K562 (cell line): Measurements from ENCODE around the gene TARBP2. TPM values are rescaled to one million over a fixed set of nuclear protein-coding genes. Genes with fewer than 3 reads are reported as not detected.

Source experiments
- ATAC-seq: fragments of 200-7000 bp; cut with Tn5 transposase; 3 replicates; pipeline ENCODE4 v1.9.1; 2020; ENCODE audit warnings: moderate library complexity
- BruUV-seq: library from RNA; stranded (reverse); fragments of 400-500 nt; replicated peaks from 2 replicates; lab custom pipeline; 2021; lab: Mats Ljungman, UMichigan
- CTCF ChIA-PET: fragments of 300-600 bp; formaldehyde crosslinking; extraction: SDS; loops from one replicate; lab custom pipeline; 2021; ENCODE audit warnings: low intra/inter-chr PET ratio; lab: Yijun Ruan, JAX
- POLR2A ChIA-PET: fragments of 300-600, 350-650 bp; sonication (Branson Sonifier 250); formaldehyde crosslinking; extraction: SDS; loops from one replicate; lab custom pipeline; 2021; ENCODE audit warnings: antibody characterized with exemption, inconsistent platforms; lab: Yijun Ruan, JAX
- DNase-seq, 4 experiments: peaks; one replicate each; pipeline versions ENCODE4 v3.0.0 to v3.0.0-alpha.2; 2011 to 2018; ENCODE audit warnings: low spot score in 3 of 4, mixed read lengths in 3 of 4; ENCODE audit errors: extremely low read depth in 1 of 4
- FAIRE-seq: peaks from 2 replicates; lab custom pipeline; 2011; peaks lifted over from hg19 to GRCh38; lab: Jason Lieb, UNC
- H2AFZ ChIP-seq: 2 replicates; pipeline ENCODE4 v1.6.0; 2011; ENCODE audit warnings: low read depth, low read length, control low read depth, inconsistent platforms
- H3K27ac ChIP-seq: fragments of 200-600 bp; 3 replicates; pipeline ENCODE4 v1.8.0; 2011; ENCODE audit warnings: low read depth, mild to moderate bottlenecking, control low read depth, inconsistent platforms, low read length, moderate library complexity, mixed read lengths; ENCODE audit errors: extremely low read depth
- H3K27me3 ChIP-seq, 2 experiments: fragments of 300-600 bp in 1 of 2; 2 replicates in 1 of 2; 3 replicates in 1 of 2; pipeline versions ENCODE4 v1.6.0 to v1.8.0; 2011; ENCODE audit warnings: inconsistent platforms in 2 of 2, low read length in 2 of 2, mild to moderate bottlenecking in 1 of 2, mixed read lengths in 1 of 2, moderate library complexity in 1 of 2; ENCODE audit not compliant: control insufficient read depth in 2 of 2, insufficient read depth in 2 of 2
- H3K36me3 ChIP-seq: fragments of 300-600 bp; 3 replicates; pipeline ENCODE4 v1.8.0; 2011; ENCODE audit warnings: mild to moderate bottlenecking, low read length, inconsistent platforms; ENCODE audit not compliant: control insufficient read depth, insufficient read depth
- H3K4me1 ChIP-seq, 2 experiments: fragments of 200-600 bp in 1 of 2; replicated peaks in 1 of 2; 2 replicates in 1 of 2; 3 replicates in 1 of 2; pipeline versions ENCODE4 v1.5.1 to v1.8.0; 2011; ENCODE audit warnings: inconsistent platforms in 2 of 2, low read length in 2 of 2, mild to moderate bottlenecking in 1 of 2, mixed read lengths in 1 of 2, moderate library complexity in 1 of 2; ENCODE audit not compliant: control insufficient read depth in 2 of 2, insufficient read depth in 2 of 2
- H3K4me2 ChIP-seq: 2 replicates; pipeline ENCODE4 v1.6.1; 2011; ENCODE audit warnings: low read length, control low read depth, inconsistent platforms, mixed read lengths; ENCODE audit not compliant: insufficient read depth
- H3K4me3 ChIP-seq: fragments of 200-600 bp; sonication (generic), shearing (Covaris generic); 2 replicates; pipeline ENCODE4 v1.5.1; 2016; ENCODE audit warnings: control low read depth, inconsistent platforms
- H3K79me2 ChIP-seq: fragments of 200-600 bp; 3 replicates; pipeline ENCODE4 v1.8.0; 2011; ENCODE audit warnings: low read length, inconsistent platforms; ENCODE audit not compliant: control insufficient read depth, insufficient read depth
- H3K9ac ChIP-seq, 2 experiments: 2 replicates each; pipeline versions ENCODE4 v1.6.0 to v1.6.1; 2011; ENCODE audit warnings: low read depth in 2 of 2, low read length in 2 of 2, control low read depth in 1 of 2, inconsistent platforms in 1 of 2, mild to moderate bottlenecking in 1 of 2, mixed read lengths in 1 of 2; ENCODE audit not compliant: insufficient read depth in 1 of 2
- H3K9me1 ChIP-seq: one replicate; pipeline ENCODE4 v1.6.0; 2011; ENCODE audit warnings: inconsistent platforms, mild to moderate bottlenecking, low read length, moderate library complexity; ENCODE audit not compliant: control insufficient read depth, insufficient read depth
- H3K9me3 ChIP-seq: replicated peaks from 2 replicates; pipeline ENCODE4 v1.5.1; 2011; ENCODE audit warnings: low read depth, low read length, inconsistent platforms; ENCODE audit not compliant: control insufficient read depth, insufficient read depth
- H4K20me1 ChIP-seq: replicated peaks from 2 replicates; pipeline ENCODE4 v1.6.1; 2011; ENCODE audit warnings: low read length, inconsistent platforms, mixed read lengths; ENCODE audit not compliant: control insufficient read depth, insufficient read depth
- ARHGAP35 ChIP-seq: fragments of 450-650 bp; IDR thresholded peaks from 2 replicates; pipeline ENCODE4 v1.6.1; 2018; ENCODE audit not compliant: partially characterized antibody
- DMBX1 ChIP-seq: fragments of 250-450 bp; sonication (Bioruptor Pico); IDR thresholded peaks from 2 replicates; pipeline ENCODE4 v1.8.0; 2022; ENCODE audit warnings: inconsistent platforms, mild to moderate bottlenecking, moderate library complexity, borderline replicate concordance
- EP300 ChIP-seq: IDR thresholded peaks from 2 replicates; pipeline ENCODE4 v1.6.1; 2012; ENCODE audit warnings: low read length, improper control_type of control experiment
- ESRRB ChIP-seq: fragments of 250-450 bp; sonication (Bioruptor Pico); IDR thresholded peaks from 2 replicates; pipeline ENCODE4 v1.5.0; 2020; ENCODE audit warnings: mild to moderate bottlenecking, moderate library complexity, borderline replicate concordance
- GATA2 ChIP-seq: sonication (generic); formaldehyde crosslinking; IDR thresholded peaks from 2 replicates; pipeline ENCODE4 v1.4.0; 2020; ENCODE audit warnings: mild to moderate bottlenecking, missing genetic modification reagents
- KDM5B ChIP-seq: fragments of 200-600 bp; sonication (generic); IDR thresholded peaks from 2 replicates; pipeline ENCODE4 v1.6.1; 2012; ENCODE audit warnings: low read depth, mild to moderate bottlenecking, moderate library complexity, low read length, control low read depth, inconsistent platforms; ENCODE audit not compliant: insufficient replicate concordance
- RCOR1 ChIP-seq, 2 experiments: IDR thresholded peaks; 2 replicates each; pipeline ENCODE4 v1.6.1; 2012; ENCODE audit warnings: low read depth in 2 of 2, low read length in 2 of 2, borderline replicate concordance in 1 of 2, improper control_type of control experiment in 1 of 2
- TEAD2 ChIP-seq: fragments of 450-650 bp; IDR thresholded peaks from 2 replicates; pipeline ENCODE4 v1.6.1; 2016; ENCODE audit warnings: missing genetic modification characterization, control low read depth, missing compliant biosample characterization
- ZC3H11A ChIP-seq: IDR thresholded peaks from 2 replicates; pipeline ENCODE4 v1.6.1; 2012; ENCODE audit warnings: low read depth, low read length, improper control_type of control experiment
- ZNF134 ChIP-seq: fragments of 250-450 bp; sonication (Bioruptor Pico); conservative IDR thresholded peaks from 2 replicates; pipeline ENCODE4 v1.4.0; 2020
- ZNF586 ChIP-seq: fragments of 450-650 bp; formaldehyde crosslinking; conservative IDR thresholded peaks from 2 replicates; pipeline ENCODE4 v1.4.0; 2020; ENCODE audit warnings: mild to moderate bottlenecking, moderate library complexity
- ZNF699 ChIP-seq: fragments of 250-450 bp; sonication (Bioruptor Pico); IDR thresholded peaks from 2 replicates; pipeline ENCODE4 v1.8.0; 2021; ENCODE audit warnings: mild to moderate bottlenecking, moderate library complexity; ENCODE audit not compliant: insufficient replicate concordance
- WGBS: fragments of 100-300 bp; shearing (Covaris generic); methylation state at CpG from one replicate; pipeline ENCODE4 v1.1.6; 2016; ENCODE audit warnings: low coverage, mixed read lengths; ENCODE audit not compliant: insufficient coverage; ENCODE audit errors: missing lambda C conversion rate; 5-methylcytosine and 5-hydroxymethylcytosine counted together
- in situ Hi-C: fragments of 300-500 bp; cut with MboI; formaldehyde crosslinking; loops from 4 replicates; pipeline ENCODE4 v1.15.0; 2018; ENCODE audit warnings: inconsistent platforms, mixed read lengths
- intact Hi-C: fragments of 100-400 bp; cut with micrococcal nuclease; formaldehyde crosslinking; loops from 2 replicates; pipeline ENCODE4 v1.14.2; 2022
- polyA plus RNA-seq, 8 experiments: library from polyadenylated mRNA; depleted of rRNA in 4 of 8; stranded (reverse) in 5 of 8; unstranded in 3 of 8; fragments of >200 nt; fragmentation: Nextera tagmentation in 2 of 8; fragmentation: Illumina TruSeq in 1 of 8; extraction: Ambion mirVana in 2 of 8; extraction: Trizol in 1 of 8; gene quantifications; 2 replicates each; pipeline versions ENCODE4 v1.2.1 to v1.2.3, GENCODE V29; 2011 to 2014; ENCODE audit warnings: inconsistent platforms in 1 of 8, missing spikeins in 1 of 8
- total RNA-seq, 7 experiments: library from RNA; depleted of rRNA in 6 of 7; stranded (reverse); fragments of >200 nt in 6 of 7; fragmentation: Illumina TruSeq in 2 of 7; extraction: Trizol in 2 of 7; gene quantifications; 2 replicates each; pipeline versions ENCODE4 v1.2.1 to v1.2.3, GENCODE V29; 2011 to 2021; ENCODE audit warnings: low replicate concordance in 1 of 7
- TF ChIP-seq, protein P1 (sequence below), 2 experiments: fragments of 450-650 bp in 1 of 2; sonication (generic) in 1 of 2; formaldehyde crosslinking; conservative IDR thresholded peaks; 2 replicates each; pipeline versions ENCODE4 v1.4.0 to v1.8.1; 2020 to 2022; ENCODE audit warnings: mild to moderate bottlenecking in 1 of 2, missing genetic modification reagents in 1 of 2
- TF ChIP-seq, protein P2 (sequence below): sonication (generic); formaldehyde crosslinking; IDR thresholded peaks from 2 replicates; pipeline ENCODE4 v1.8.1; 2022; ENCODE audit warnings: missing genetic modification reagents
- TF ChIP-seq, protein P3 (sequence below): fragments of 450-650 bp; formaldehyde crosslinking; IDR thresholded peaks from 2 replicates; pipeline ENCODE4 v1.4.0; 2020; ENCODE audit warnings: mild to moderate bottlenecking, moderate library complexity
- TF ChIP-seq, protein P4 (sequence below): fragments of 450-650 bp; IDR thresholded peaks from 2 replicates; pipeline ENCODE4 v1.6.1; 2016; ENCODE audit warnings: borderline replicate concordance

The TARBP2 gene
- total and polyA plus RNA-seq, 9 of the 15 experiments (the other 6 are each of a cell fraction or from before 2014, with no cell fraction given) = 5.6 to 69.0 (median 44.6) TPM

DNA sequence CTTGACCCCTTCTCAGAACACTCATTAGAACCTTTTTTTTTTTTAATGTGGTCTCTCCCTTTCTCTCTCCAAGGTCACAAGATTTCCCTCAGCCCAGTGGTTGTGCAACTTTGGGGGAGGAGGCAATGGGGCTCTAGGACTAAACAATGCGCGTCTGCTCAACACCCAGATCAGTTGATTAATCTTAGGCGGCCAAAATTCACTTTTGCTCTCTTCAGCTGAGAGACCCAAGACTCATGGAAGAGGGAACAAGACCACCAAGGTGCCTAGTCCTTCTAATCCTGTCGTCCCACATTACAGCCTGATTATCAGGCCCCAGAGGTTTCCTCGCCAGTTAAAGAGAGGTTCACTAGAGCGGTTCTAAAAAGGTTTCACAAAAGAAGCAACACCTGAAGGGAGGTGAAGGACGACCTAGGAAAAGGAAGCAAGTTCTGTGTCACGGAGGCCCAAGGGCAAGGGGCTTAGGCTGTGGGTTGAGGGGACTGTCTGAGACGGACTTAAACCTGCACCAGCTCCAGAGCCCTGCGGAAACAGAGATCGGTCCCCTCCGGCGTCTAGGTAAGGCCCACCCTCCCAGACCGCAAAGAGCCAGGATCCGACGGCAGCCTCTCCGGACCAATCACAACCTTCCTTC is 824 bp upstream of the TARBP2 start:
- CTCF ChIA-PET = no interaction called here
- TF ChIP-seq TEAD2 = no peak
- TF ChIP-seq ZNF699 (CRISPR knock-in tag) = no peak
- TF ChIP-seq ZNF586 (CRISPR knock-in tag) = no peak
- TF ChIP-seq ARHGAP35 = no peak
- TF ChIP-seq ESRRB = no peak
- TF ChIP-seq, protein P1, sequence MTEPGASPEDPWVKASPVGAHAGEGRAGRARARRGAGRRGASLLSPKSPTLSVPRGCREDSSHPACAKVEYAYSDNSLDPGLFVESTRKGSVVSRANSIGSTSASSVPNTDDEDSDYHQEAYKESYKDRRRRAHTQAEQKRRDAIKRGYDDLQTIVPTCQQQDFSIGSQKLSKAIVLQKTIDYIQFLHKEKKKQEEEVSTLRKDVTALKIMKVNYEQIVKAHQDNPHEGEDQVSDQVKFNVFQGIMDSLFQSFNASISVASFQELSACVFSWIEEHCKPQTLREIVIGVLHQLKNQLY (CRISPR knock-in tag; conservative IDR thresholded peaks at IDR 0.05) = no peak
- no peak for TF ChIP-seq KDM5B
- TF ChIP-seq, protein P2, sequence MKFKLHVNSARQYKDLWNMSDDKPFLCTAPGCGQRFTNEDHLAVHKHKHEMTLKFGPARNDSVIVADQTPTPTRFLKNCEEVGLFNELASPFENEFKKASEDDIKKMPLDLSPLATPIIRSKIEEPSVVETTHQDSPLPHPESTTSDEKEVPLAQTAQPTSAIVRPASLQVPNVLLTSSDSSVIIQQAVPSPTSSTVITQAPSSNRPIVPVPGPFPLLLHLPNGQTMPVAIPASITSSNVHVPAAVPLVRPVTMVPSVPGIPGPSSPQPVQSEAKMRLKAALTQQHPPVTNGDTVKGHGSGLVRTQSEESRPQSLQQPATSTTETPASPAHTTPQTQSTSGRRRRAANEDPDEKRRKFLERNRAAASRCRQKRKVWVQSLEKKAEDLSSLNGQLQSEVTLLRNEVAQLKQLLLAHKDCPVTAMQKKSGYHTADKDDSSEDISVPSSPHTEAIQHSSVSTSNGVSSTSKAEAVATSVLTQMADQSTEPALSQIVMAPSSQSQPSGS (CRISPR knock-in tag) = no peak
- TF ChIP-seq EP300 = 0 out of 2 replicates have a peak, but pooled peaks have one; percentile 20
- TF ChIP-seq DMBX1 (CRISPR knock-in tag) = no peak
- TF ChIP-seq GATA2 = peak; percentile 36; the same call in 1 of the 2 replicates
- TF ChIP-seq ZNF134 = peak; percentile 71
- no peak for TF ChIP-seq ZC3H11A
- TF ChIP-seq, protein P3, sequence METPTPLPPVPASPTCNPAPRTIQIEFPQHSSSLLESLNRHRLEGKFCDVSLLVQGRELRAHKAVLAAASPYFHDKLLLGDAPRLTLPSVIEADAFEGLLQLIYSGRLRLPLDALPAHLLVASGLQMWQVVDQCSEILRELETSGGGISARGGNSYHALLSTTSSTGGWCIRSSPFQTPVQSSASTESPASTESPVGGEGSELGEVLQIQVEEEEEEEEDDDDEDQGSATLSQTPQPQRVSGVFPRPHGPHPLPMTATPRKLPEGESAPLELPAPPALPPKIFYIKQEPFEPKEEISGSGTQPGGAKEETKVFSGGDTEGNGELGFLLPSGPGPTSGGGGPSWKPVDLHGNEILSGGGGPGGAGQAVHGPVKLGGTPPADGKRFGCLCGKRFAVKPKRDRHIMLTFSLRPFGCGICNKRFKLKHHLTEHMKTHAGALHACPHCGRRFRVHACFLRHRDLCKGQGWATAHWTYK (CRISPR knock-in tag) = no peak
- TF ChIP-seq, protein P4, sequence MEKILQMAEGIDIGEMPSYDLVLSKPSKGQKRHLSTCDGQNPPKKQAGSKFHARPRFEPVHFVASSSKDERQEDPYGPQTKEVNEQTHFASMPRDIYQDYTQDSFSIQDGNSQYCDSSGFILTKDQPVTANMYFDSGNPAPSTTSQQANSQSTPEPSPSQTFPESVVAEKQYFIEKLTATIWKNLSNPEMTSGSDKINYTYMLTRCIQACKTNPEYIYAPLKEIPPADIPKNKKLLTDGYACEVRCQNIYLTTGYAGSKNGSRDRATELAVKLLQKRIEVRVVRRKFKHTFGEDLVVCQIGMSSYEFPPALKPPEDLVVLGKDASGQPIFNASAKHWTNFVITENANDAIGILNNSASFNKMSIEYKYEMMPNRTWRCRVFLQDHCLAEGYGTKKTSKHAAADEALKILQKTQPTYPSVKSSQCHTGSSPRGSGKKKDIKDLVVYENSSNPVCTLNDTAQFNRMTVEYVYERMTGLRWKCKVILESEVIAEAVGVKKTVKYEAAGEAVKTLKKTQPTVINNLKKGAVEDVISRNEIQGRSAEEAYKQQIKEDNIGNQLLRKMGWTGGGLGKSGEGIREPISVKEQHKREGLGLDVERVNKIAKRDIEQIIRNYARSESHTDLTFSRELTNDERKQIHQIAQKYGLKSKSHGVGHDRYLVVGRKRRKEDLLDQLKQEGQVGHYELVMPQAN = 0 out of 2 replicates have a peak, but pooled peaks have one; percentile 14
- TF ChIP-seq RCOR1 (IDR thresholded peaks at IDR 0.05; ENCODE audit: borderline replicate concordance in 1 of 2, low read depth in 2 of 2, low read length in 2 of 2) = peak in 1 of 2 experiments; percentile 24; a peak in 1 of 4 replicates

More for the DNA sequence above, 824 bp upstream of the TARBP2 start:
- intact Hi-C loops = loop anchor here (10.0 kb wide), 1 partner anchor 435 kb away; no protein-coding TSS in a partner anchor
- H3K36me3 ChIP-seq = peaks cover 22% of the 10 kb centered on the region; the same call in 2 of the 3 replicates
- H3K4me2 ChIP-seq = peak overlapping the region; percentile 87
- H3K9ac ChIP-seq = peak overlapping the region; percentile 89 to 97
- H4K20me1 ChIP-seq = no peaks in the 10 kb centered on the region
- peaks cover 27% of the 10 kb centered on the region for H3K79me2 ChIP-seq
- H3K9me1 ChIP-seq = no peaks in the 10 kb centered on the region
- in situ Hi-C loops = loop anchor here (10.0 kb wide), 1 partner anchor 175 kb away; the partner anchor contains the start of gene AAAS
- peak overlapping the region; percentile 97 for H3K27ac ChIP-seq
- FAIRE-seq (no peak), ATAC-seq (no peak; the same call in 2 of the 3 replicates), DNase-seq (peak; percentile 65 to 99 (median 97))
- peaks cover 37 to 44% of the 10 kb centered on the region in 2 experiments; a peak in 4 of 5 replicates for H3K4me1 ChIP-seq
- POLR2A ChIA-PET = interaction anchor here (0.6 to 2.7 kb wide), 32 partner anchors 8 to 421 kb away, joined by 3 to 24 read pairs (median 4); partner anchors contain the start of genes AAAS, SP1 and SPRYD3
- no peaks in the 10 kb centered on the region for H3K9me3 ChIP-seq
- H2AFZ ChIP-seq = peak overlapping the region; percentile 58
- BruUV-seq = TSS peak; percentile 90
- peak overlapping the region; percentile 79 for H3K4me3 ChIP-seq
- H3K27me3 ChIP-seq = no peaks in the 10 kb centered on the region
- 0% methylated on average over 17 of the region's 17 CpGs for WGBS
